ENCODE measurements around the gene SIDT2.

DNA sequence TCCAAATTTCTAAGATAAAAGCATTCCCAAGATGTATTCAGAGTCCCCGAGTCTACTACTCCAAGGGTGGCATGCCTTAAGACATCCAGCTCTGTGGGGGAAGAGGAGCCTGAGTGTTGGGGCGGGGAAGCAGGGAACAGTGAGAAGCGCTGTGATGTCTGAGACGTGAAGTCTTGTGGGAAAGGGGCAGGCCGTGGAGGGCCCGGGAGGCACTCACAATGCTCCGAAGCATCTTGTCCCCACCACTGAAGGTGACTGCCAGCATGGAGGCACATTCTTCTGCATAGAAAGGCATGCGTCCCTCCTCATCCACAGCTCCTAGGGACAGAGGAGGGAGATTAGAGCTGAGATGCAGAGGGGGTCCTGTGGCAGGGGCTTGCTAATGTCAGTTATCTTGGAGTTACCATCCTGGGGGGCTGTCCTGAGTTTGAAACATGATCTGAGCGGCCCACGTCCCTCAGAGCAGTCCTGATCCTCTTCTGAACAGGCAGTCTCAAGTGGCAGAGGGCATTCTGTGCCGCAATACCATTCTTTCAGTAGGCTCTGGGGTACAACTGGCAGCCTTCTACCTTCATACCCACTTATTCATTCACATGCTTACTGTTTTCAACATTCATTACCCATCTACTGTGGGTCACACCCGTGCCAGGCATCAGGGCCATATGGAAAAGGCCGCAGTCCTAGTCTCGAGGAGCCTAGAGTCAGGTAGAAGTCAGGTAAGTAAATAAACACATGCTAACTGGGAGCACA, 44.6 kb downstream of the SIDT2 start:
- TF ChIP-seq, protein P1, sequence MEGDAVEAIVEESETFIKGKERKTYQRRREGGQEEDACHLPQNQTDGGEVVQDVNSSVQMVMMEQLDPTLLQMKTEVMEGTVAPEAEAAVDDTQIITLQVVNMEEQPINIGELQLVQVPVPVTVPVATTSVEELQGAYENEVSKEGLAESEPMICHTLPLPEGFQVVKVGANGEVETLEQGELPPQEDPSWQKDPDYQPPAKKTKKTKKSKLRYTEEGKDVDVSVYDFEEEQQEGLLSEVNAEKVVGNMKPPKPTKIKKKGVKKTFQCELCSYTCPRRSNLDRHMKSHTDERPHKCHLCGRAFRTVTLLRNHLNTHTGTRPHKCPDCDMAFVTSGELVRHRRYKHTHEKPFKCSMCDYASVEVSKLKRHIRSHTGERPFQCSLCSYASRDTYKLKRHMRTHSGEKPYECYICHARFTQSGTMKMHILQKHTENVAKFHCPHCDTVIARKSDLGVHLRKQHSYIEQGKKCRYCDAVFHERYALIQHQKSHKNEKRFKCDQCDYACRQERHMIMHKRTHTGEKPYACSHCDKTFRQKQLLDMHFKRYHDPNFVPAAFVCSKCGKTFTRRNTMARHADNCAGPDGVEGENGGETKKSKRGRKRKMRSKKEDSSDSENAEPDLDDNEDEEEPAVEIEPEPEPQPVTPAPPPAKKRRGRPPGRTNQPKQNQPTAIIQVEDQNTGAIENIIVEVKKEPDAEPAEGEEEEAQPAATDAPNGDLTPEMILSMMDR (IDR thresholded peaks at IDR 0.05): no peak
- TF ChIP-seq POLR2A (IDR thresholded peaks at IDR 0.05): no peak
